Activated CD8-positive, alpha-beta T cell treated with anti-CD3 and anti-CD28 coated beads for 36 hours (primary cell): ENCODE data around the gene PRPF40B. TPM values are rescaled to one million over a fixed set of nuclear protein-coding genes. Genes with fewer than 3 reads are reported as not detected.

Source experiments
- ATAC-seq: fragments of 200-7000 bp; cut with Tn5 transposase; one replicate; pipeline ENCODE4 v1.10.0; 2021; ENCODE audit warnings: mild to moderate bottlenecking, moderate library complexity
- CTCF ChIA-PET: fragments of 350-600 bp; sonication (Branson Sonifier 250); formaldehyde crosslinking; loops from one replicate; lab custom pipeline; 2021; ENCODE audit warnings: antibody characterized with exemption; lab: Charles Lee
- POLR2A ChIA-PET: fragments of 350-600 bp; sonication (Branson Sonifier 250); formaldehyde crosslinking; loops from one replicate; lab custom pipeline; 2021; ENCODE audit warnings: antibody characterized with exemption; lab: Charles Lee
- DNase-seq: peaks from one replicate; pipeline ENCODE4 v3.0.0-alpha.2; 2020
- H3K27ac Mint-ChIP-seq: one replicate; pipeline ENCODE4 v1.8.0; 2021; ENCODE audit warnings: mild to moderate bottlenecking, mixed read lengths
- H3K27me3 Mint-ChIP-seq: one replicate; pipeline ENCODE4 v1.8.0; 2021; ENCODE audit warnings: mixed read lengths
- H3K36me3 Mint-ChIP-seq: one replicate; pipeline ENCODE4 v1.8.0; 2021; ENCODE audit warnings: low read depth, mixed read lengths
- H3K4me1 Mint-ChIP-seq: one replicate; pipeline ENCODE4 v1.8.0; 2021; ENCODE audit warnings: low read depth, mixed read lengths
- H3K4me3 Mint-ChIP-seq: one replicate; pipeline ENCODE4 v1.8.0; 2021; ENCODE audit warnings: mild to moderate bottlenecking, moderate library complexity, mixed read lengths
- H3K9me3 Mint-ChIP-seq: one replicate; pipeline ENCODE4 v1.8.0; 2021; ENCODE audit warnings: mixed read lengths
- CTCF ChIP-seq: fragments of 200-600 bp; IDR thresholded peaks from one replicate; pipeline ENCODE4 v1.8.0; 2022; ENCODE audit warnings: antibody characterized with exemption, mild to moderate bottlenecking
- intact Hi-C: fragments of 100-400 bp; cut with micrococcal nuclease; formaldehyde crosslinking; loops from one replicate; pipeline ENCODE4 v1.10.0; 2022
- total RNA-seq, 2 experiments: library from RNA; stranded (reverse); gene quantifications; one replicate each; pipeline ENCODE4 v1.2.3, GENCODE V29; 2021

Gene PRPF40B
- total RNA-seq, 2 experiments from 2014 or later = 4.9 to 5.6 TPM

- ChIA-PET CTCF (interaction anchor here (4.4 to 25.4 kb wide), 2 partner anchors 13 to 60 kb away, joined by 36 to 556 read pairs; partner anchors contain the start of gene FMNL3), POLR2A (no interaction called here)
- no peak for ATAC-seq
- Mint-ChIP-seq H3K4me3 (no peak overlapping the region), H3K27me3 (no peaks in the 10 kb centered on the region), H3K9me3 (no peaks in the 10 kb centered on the region), H3K36me3 (peaks cover 31% of the 10 kb centered on the region), H3K27ac (peak overlapping the region; percentile 6), H3K4me1 (peaks cover 9% of the 10 kb centered on the region)
- no peak for TF ChIP-seq CTCF
- intact Hi-C loops = no loop called here
- DNase-seq = no peak
Observed at GRCh38 chr12:49649892-49650291, 26.5 kb downstream of the PRPF40B start.

DNA sequence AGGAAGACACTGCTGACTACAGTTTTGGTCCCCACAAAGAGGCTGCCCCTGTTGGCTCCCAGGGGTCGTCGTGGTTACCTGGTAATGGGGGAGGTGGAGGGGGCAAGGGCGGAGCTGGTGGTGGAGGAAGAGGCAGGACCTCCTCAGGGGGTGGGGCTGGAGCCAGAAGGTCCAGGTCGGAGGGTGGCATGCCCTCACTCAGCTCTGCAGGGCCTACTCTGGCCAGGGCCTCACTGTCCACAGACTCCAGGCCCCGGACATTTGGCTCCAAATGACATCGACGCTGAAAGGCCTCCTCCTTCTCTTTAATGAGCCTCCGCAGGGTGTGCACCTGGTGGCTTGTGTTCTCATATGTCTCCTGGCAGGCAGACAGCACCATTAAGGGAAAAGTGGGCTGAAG, 28.5 kb downstream of the PRPF40B start:
- no peak for DNase-seq
- no peak for TF ChIP-seq CTCF
- no peak for ATAC-seq
- ChIA-PET CTCF (interaction anchor here (0.9 to 25.4 kb wide), 3 partner anchors 15 to 110 kb away, joined by 3 to 556 read pairs (median 4); partner anchors contain the start of gene FMNL3), POLR2A (interaction anchor here (0.9 to 2.2 kb wide), 2 partner anchors 14 to 51 kb away, joined by 4 to 6 read pairs; no protein-coding TSS in a partner anchor)
- Mint-ChIP-seq H3K27ac (no peak overlapping the region), H3K36me3 (peaks cover 33% of the 10 kb centered on the region), H3K4me1 (peaks cover 12% of the 10 kb centered on the region), H3K27me3 (no peaks in the 10 kb centered on the region), H3K4me3 (no peak overlapping the region), H3K9me3 (no peaks in the 10 kb centered on the region)
- intact Hi-C loops = no loop called here

DNA sequence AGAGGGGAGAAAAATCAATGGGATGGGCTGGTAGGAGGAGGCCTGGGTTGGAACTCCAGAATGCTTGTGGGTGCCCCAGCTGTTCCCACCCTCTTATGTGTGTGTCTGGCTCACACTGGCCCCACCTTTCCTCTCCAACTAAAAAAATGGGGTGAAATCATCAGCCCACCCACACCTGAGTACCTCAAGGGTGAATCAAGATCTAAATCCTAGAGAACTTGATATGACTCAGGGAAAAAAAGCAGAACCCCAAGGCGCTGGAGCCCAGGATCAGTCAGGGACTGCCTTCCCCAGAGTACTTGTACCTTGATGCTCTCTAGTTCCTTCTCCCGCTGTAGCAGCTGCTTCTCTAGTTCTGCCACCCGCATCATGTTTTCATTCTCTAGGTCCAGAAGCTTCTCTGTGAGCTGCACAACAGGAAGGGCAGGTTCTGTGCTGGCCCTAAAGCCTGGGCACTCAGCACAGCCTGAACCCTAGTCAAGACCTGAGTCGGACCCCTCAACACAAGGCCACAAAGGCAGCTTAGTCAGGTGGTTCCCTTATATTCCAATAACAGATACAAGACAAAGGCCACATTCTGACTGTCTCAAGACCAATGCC, 29.7 kb downstream of the PRPF40B start:
- CTCF ChIA-PET = interaction anchor here (2.1 to 25.4 kb wide), 4 partner anchors 9 to 57 kb away, joined by 5 to 556 read pairs (median 14); partner anchors contain the start of gene FMNL3
- no peak for ATAC-seq
- no peaks in the 10 kb centered on the region for H3K9me3 Mint-ChIP-seq
- H3K27ac Mint-ChIP-seq = no peak overlapping the region
- intact Hi-C loops = no loop called here
- peaks cover 14% of the 10 kb centered on the region for H3K4me1 Mint-ChIP-seq
- no peak for DNase-seq
- H3K27me3 Mint-ChIP-seq = no peaks in the 10 kb centered on the region
- H3K36me3 Mint-ChIP-seq = peaks cover 40% of the 10 kb centered on the region
- no peak for TF ChIP-seq CTCF
- H3K4me3 Mint-ChIP-seq = no peak overlapping the region
- POLR2A ChIA-PET = interaction anchor here (1.2 to 2.2 kb wide), 2 partner anchors 46 to 50 kb away, joined by 3 to 6 read pairs; no protein-coding TSS in a partner anchor

GRCh38 chr12:49654715-49655114, 31.4 kb downstream of the PRPF40B start:
- ChIA-PET CTCF (interaction anchor here (0.6 to 25.4 kb wide), 7 partner anchors 10 to 312 kb away, joined by 3 to 556 read pairs (median 5); partner anchors contain the start of gene FMNL3), POLR2A (interaction anchor here (0.7 to 1.0 kb wide), 3 partner anchors 50 to 91 kb away, joined by 3 to 4 read pairs (median 3); no protein-coding TSS in a partner anchor)
- DNase-seq = no peak
- peaks cover 36% of the 10 kb centered on the region for H3K36me3 Mint-ChIP-seq
- no peaks in the 10 kb centered on the region for H3K9me3 Mint-ChIP-seq
- peaks cover 14% of the 10 kb centered on the region for H3K4me1 Mint-ChIP-seq
- H3K4me3 Mint-ChIP-seq = no peak overlapping the region
- ATAC-seq = no peak
- intact Hi-C loops = no loop called here
- no peaks in the 10 kb centered on the region for H3K27me3 Mint-ChIP-seq
- TF ChIP-seq CTCF = no peak
- H3K27ac Mint-ChIP-seq = no peak overlapping the region
